SK-N-MC (cell line): ENCODE data around the gene SEMA4D.

Source experiments
- EZH2 ChIP-seq: fragments of 200-600 bp; sonication (generic); IDR thresholded peaks from one replicate; pipeline ENCODE4 v1.6.1; 2017; ENCODE audit warnings: antibody characterized with exemption
- POLR2AphosphoS5 ChIP-seq: IDR thresholded peaks from 2 replicates; pipeline ENCODE4 v1.6.1; 2012; ENCODE audit warnings: mild to moderate bottlenecking, low read depth, low read length, borderline replicate concordance

DNA sequence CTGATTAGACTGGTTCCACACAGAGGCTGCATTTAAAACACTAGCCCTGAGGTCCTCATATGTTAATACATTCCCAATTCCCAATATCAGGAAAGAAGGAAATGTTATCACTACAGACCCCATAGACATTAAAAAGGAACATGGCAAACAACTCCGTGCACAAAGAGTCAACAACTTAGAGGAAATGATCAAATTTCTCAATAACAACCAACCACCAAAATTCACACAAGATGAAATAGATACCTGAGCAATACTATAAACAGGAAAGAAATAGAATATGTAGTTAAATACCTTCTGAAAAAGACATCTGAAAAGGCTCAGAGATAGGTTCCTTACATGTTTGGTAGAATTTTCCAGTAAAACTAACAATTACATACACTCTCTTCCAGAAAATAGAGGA lies 28.9 kb downstream of the SEMA4D start:
- no peak for TF ChIP-seq EZH2
- no peak for TF ChIP-seq POLR2AphosphoS5
